GM18861 (cell line): ENCODE data around the gene FBLN2.

ENCODE experiments used
- ATAC-seq: cut with Tn5 transposase; IDR thresholded peaks from one replicate; pipeline ENCODE4 v1.9.1; 2021; ENCODE audit not compliant: unreplicated experiment

FBLN2 gene

GRCh38 chr3:13564751-13565560, 16.0 kb downstream of the FBLN2 start:
- no peak for ATAC-seq

- ATAC-seq, result no peak
These were observed 16.9 kb downstream of the FBLN2 start for GRCh38 chr3:13565581-13566452.

- ATAC-seq, result no peak
These were observed 17.5 kb downstream of the FBLN2 start for GRCh38 chr3:13566453-13566748.

DNA sequence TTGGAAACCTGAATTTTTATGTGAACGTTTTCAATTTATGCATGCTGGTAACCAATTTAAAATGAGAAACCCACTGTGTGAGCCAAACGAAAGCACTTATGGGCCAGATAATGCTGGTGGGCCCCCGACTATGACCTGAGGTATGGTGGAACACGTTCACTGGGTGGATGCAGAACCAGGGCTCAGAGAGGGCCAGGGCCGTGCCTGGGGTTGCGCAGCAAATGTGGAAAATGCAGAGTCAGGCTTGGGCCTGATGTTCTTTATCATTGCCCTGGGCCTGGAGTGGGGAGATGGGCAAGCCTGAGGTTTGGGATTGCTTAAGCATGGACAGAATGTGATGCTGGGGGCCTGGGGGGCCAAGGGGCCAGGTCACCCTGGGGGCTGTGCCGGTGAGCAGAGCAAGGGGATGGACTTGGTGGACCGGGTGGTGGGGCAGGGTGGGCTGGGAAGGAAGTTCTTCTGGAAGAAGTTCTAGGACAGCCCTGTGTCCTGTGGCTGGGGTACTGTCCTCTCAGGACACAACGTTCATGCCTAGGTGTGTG, 17.9 kb downstream of the FBLN2 start:
- no peak for ATAC-seq

DNA sequence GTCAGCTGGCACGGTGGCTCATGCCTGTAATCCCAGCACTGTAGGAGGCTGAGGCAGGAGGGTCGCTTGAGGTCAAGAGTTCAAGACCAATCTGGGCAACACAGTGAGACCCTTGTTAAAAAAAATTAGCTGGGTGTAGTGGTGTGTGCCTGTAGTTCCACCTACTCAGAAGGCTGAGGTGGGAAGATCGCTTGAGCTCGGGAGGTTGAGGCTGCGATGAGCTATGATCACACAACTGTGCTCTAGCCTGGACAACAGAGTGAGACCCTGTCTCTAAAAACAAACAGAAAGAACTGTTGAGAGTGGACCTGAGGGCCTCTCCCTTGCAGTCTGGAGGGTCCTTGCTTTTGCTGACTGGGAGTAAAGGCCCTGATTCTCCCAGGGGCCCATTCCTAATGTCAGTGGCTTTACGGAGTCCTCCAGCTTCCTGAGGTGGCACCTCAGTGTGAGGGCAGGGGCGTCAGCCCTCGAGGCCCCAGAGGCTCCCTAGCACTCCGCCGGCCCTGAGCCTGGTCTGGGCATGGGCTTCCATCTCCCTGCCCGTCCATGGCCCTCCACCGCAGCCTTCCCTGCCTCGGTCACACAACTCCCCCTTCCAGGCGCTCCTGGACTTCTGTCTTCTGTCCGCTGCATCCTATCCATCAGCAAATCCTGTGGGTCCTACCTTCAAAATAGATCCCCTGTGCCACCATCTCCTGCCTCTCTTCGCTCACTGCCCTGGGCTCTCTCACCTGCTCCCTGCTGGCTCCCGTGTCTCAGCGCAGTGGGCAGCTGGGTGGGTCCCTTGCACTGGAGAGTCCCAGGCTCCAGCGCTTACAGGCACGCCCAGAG, 19.0 kb downstream of the FBLN2 start:
- no peak for ATAC-seq

GRCh38 chr3:13568515-13569028, 19.6 kb downstream of the FBLN2 start:
- ATAC-seq, result no peak

- ATAC-seq, result no peak
These were observed 20.3 kb downstream of the FBLN2 start for GRCh38 chr3:13569201-13569600.

DNA sequence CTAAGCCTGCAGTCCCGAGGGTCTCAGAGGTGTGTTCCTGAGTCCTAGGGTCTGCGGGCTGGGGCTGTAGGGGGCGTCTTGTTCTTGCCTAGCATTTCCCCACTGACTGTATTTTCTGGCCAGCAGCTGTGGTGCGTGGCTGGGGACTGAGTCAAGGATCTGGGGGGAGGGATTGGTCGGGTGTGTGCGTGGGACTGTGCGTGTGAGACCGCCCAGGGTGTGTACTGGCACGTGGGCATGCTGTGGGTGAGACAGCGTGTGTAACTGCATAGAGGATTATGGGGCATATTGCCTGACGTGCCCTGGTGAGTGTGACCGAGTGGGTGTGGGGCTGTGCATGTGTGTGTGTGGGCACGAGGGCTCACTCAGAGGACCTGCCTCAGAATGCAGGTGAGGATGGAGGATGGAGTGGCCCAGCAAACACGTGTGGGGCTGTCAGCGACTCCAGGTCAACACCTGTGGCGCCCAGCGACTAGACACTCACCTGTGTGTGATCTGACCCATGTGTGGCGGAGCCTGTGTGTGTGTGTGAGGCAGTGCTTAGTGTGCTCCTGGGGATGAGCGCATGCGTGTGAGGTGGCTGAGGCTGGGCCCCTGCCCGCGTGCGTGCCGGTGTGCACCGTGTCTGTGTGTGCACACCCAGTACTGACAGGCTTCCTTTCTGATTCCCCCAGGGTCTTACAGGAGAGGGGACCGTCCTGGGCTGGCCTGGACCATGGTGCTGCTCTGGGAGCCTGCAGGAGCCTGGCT, 20.9 kb downstream of the FBLN2 start:
- no peak for ATAC-seq

- no peak for ATAC-seq
These were observed 21.7 kb downstream of the FBLN2 start for GRCh38 chr3:13570391-13571194.

DNA sequence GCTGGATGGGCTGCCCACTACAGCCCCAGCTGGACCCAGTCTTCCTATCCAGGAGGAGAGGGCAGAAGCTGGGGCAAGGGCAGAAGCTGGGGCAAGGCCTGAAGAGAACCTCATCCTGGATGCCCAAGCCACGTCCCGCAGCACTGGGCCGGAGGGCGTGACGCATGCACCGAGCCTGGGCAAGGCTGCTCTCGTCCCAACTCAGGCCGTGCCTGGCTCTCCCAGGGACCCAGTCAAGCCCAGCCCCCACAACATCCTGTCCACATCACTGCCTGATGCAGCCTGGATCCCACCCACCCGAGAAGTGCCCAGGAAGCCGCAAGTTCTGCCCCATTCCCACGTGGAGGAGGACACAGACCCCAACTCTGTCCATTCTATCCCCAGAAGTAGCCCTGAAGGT, 22.3 kb downstream of the FBLN2 start:
- no peak for ATAC-seq

GRCh38 chr3:13571831-13572750, 23.2 kb downstream of the FBLN2 start:
- ATAC-seq, result no peak

GRCh38 chr3:13572926-13573623, 24.1 kb downstream of the FBLN2 start:
- ATAC-seq, result no peak

DNA sequence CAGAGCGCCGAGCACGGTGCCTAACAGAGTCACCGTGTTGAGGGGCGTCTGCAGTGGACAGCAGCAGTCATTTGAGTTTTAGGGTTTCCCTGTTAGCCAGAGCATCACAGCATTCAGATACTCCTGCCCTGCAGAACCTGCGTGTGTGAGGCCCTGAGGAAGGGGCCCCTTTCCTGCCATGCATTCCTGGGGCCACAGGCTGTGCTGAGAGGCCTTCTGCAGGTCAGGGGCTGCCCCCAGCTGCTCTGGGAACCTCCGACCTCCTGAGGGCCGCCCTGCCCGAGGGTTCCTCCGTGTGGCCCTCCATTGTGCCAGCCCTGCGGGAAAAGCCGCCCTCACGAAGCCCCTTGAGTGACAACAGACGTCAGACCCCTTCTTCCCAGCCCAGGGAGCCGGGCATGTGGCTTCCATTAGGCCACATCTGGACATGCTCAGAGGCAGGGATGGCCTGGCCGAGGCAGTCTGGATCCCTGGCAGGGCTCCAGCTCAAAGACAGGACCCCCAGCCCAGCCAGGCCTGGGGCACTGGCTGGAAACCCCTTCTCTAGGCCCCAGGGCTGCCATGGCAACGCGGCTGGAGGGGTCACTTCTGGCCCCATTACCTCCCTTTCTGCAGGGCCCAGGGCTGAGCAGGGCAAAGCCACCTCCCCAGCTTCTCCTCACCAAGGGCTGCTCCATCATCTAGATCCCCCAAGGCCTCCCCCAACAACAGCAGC, 25.3 kb downstream of the FBLN2 start:
- ATAC-seq, result no peak

DNA sequence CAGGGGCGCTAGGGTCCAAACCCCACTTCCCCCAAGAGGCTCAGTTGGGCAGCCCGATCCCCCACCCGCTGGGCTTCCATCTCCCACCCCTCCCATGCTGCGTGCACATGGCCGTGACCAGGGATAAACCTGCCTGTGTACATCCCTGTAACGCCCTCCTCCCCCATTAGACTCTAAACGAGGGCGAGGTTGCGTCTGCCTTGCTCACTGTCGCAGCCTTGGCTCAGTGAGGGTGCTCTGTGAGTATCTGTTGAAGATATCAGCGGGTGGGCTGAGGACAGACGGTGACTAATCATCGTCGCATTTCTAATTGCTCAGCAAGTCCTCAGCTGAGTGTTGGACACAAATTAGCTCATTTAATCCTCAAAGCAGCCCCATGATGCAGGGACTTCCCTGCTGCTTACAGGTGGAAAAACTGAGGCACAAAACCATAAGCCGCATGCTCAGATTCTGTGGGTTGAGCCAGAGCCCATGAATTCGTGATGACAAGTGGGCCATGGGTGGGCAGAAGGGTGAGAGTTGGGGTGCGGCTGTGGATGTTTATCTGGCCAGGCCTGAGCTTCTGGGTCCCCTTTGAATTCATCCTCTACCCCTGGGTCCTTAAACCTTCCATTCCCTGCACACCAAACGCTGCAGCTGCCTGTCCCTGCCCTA, 26.0 kb downstream of the FBLN2 start:
- no peak for ATAC-seq

- no peak for ATAC-seq
These were observed 26.6 kb downstream of the FBLN2 start for GRCh38 chr3:13575459-13576061.
